Activated T-cell treated with anti-CD3 and anti-CD28 coated beads, Interleukin-2, amount 50 U/mL, for 1 hour (primary cell): ENCODE results near the gene PDCD1.
A peak's percentile ranks its signal among the peaks of the same experiment; 100 is the strongest.

Experiments used
- DNase-seq: peaks from one replicate; pipeline ENCODE4 v3.0.0-alpha.2; 2020

The PDCD1 gene

DNA sequence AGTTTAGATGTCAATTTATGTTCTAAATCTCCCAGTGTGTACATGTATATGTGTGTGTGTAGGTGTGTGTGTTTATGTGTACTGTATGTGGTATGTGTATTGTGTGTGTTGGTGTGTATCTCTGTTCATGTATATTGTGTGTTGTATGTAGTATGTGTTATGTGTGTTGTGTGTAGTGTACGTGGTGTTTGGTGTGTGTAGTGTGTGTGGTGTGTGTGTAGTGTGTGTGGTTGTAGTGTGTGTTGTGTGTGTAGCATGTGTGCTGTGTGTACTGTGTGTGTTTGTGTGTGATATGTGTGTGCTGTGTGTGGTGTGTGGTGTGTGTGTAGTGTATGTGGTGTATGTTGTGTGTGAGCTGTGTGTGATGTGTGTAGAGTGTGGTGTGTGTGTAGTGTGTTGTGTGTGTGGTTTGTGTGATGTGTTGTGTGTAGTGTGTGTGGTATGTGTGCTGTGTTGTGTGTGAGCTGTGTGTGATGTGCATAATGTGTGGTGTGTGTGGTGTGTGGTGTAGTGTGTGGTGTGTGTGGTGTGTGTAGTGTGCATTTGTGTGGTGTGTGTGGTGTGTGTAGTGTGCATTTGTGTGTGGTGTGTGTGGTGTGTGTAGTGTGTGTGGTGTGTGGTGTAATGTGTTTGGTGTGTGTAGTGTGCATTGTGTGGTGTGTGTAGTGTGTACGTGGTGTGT, 5.6 kb upstream of the PDCD1 start:
- no peak for DNase-seq

DNA sequence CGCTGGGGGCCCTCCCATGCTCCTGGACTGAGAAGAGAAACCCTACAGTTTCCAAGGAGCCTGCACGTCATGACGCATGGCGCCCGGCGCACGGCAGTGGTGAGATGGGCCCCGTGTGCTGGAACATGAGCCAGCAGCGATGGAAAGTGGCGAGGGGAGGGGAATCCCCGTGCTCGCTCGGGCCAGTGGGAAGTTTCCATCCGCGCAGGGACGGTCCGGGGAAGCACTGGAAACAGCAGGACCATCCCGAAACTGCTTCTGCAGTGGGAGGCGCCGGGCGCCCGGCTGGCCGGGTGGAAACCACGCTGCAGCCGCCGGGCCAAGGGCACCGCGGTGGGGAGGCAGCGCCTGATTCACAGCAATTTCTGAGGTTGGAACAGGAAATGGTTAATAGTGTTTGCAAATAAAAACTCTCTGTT, 4.9 kb upstream of the PDCD1 start:
- DNase-seq, result peak; percentile 68

DNA sequence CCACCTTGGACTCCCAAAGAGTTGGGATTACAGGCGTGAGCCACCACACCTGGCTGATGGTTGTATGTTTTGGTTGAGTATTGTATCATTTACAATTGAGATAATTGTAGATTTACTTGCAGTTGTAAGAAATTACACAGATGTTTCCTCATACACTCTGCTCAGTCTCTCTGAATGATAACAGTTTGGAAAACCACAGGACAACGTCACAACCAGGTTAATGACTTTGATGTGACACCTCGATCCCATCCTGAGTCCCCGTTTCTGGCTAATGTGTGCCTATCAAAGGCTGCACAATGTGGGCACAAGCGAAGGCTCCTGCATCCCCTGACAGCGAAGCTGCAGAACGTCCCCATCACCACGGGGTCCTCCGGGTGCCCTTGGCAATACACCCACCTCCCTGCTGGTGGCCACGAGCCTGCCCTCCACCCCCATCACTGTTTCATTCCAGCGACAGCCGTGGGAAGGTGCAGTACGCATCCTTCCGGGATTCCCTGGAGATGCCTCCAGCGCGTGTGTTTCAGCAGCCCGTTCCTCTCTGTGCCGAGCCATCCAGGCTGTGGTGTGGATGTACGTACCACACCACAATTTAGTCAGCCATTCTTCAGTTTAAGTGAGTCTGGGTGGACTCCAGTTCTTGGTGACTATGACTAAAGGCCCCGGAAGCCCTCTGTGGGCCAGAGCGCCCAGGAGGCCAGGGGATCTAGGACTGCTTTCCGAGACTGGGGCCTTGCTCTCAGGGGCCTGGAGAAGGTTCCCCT, 4.3 kb upstream of the PDCD1 start:
- no peak for DNase-seq

DNA sequence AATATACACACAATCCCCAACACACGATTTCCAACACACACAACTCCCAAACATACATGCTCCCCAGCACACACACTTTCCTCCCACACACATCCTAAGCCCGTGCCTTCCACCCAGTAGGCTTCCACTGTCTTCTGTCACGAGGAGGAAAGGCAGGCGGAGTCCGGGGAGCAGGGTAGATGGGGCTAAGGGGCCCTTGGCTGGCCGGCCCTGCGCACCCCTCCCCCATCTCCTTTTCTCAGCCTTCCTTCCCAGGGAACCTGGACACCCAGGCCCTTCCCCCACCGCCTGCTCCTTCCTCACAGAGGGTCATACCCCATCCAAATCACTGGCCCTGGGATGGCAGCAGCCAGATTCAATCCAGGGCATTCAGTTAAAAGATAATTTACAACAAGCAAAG, 3.4 kb upstream of the PDCD1 start:
- DNase-seq, result no peak

DNA sequence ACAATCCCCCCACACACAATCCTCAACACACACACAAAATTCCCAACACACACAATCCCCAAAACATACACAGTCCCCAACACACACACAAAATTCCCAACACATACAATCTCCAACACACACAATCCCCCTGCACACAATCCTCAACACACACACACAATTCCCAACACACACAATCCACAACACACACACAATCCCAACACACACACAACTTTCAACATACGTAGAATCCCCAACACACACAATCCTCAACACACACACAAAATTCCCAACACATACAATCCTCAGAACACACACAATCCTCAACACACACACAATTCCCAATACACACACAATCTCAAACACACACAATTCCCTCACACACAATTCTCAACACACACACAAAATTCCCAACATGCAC, 2.6 kb upstream of the PDCD1 start:
- no peak for DNase-seq

DNA sequence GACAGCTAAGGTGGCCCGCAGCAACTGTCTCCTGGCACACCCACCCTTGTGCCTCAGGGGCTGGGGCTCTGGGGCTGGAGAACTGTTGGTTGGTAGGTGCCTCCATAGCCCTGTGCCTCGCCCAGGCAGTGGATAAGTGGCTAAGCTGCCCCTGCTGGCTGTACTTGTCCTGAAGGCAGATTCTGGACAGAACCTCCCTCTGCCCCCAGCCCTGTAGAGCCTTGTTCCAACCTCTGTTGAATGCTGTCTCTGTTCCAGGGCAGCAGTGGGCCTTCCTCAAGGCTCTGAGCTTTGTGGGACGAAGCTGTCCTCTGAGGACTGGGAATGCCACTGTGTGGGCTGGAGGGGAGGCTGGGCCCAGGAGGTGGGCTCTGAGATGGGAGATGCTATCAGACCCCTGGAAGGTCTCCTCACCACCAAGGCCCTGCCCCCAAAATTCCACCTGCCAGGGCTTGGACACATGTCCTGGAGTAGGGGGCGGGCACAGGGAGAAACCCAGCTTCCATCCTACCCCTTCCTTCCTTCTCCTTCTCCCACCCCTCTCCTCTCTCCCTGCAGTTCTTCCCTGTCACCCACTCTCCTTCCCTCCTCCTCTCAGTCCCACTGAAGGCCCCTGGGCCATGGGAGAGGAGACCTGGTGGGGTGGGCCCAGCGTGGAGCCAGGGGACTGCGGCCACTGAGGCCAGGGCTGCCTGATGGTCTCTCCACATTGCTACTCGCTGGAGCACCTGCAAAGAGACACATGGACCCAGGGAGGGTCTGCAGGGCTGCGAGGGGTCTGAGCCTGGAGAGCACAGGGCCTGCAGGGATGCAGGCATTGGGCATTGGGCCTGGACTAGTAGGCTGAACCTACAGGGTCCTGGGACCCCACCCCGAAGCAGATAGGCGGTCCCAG, 1.7 kb upstream of the PDCD1 start:
- no peak for DNase-seq

DNA sequence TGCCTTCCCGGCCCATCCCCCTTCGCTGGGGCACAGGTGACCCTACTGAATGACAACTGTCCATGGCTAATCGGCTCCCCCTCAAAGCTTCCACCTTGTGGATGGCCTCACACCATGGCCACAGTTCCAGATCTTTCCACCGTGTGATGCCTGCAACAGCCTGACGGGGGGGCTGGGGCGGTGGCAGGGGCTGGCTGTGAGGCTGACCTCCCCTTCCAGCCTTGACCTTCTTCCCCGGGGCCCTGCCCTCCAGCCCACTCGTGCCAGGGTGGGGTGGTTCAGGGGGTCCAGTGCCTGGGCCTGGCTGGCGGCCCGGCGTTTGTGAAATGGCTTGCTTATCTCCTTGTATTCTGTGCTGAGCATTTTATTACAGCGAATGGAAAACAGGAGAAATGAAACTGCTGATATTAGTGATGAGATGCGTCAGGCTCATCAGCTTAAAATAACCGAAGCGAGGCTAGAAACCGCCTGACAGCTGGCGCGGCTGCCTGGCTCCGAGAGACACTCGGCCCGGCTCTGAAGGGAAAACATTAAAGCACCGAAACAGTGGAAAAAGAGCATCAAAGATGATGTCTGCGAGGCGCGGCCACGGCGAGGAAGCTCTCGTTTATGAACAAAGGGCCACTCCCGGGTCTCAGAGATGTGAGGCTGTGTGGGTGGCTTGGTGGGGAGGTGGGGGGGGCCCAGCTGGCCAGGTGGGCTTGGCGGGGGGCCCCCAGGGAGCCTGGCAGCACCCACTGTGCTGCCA, 916 bp upstream of the PDCD1 start:
- peak; percentile 74 for DNase-seq

DNA sequence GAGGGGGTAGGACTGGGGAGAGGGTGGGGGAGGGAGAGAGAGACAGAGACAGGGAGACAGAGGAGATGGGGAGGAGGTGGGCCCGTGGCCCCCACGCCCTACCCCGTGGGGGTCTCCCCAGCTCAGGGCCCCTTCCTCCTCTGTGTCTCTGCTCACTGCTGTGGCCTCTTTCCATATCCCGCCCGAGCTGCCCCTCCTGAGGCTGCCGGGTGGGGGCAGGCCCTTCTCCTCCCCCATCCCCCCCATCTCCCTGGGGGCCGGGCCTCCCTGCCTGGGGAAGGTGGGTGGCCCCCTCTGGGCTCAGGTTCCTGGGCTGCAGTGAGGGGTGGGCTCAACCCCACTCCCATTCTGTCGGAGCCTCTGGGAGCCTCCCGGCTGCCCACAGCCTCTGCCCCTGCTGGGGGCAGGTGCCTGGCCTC, 332 bp upstream of the PDCD1 start:
- no peak for DNase-seq

DNA sequence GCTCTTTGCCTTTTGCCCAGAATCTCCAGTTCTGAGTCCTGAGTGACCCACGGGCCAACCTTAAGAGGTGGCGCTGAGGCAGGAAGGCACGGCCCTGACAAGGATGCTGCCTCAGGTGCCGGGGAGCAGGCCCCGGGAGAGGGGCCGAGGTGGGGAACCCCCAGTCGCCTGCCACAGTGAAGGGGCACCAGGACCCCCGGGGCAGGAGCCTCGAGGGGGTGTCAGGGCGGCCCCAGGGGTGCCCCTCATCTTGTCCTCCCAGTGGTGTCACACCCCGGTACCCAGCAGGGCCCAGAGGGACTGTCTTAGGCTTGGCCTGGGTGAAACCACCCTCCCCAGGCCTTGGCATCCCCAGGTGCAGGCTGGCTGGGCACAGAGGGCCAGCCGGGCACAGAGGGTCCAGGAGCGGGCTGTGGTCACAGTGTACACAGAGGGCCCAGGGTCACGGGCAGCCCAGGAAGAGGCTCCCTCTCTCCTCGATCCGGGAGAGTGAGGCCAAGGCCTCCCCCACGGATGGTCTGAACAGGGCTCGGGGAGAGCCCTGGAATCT, 1.0 kb downstream of the PDCD1 start:
- DNase-seq, result no peak

DNA sequence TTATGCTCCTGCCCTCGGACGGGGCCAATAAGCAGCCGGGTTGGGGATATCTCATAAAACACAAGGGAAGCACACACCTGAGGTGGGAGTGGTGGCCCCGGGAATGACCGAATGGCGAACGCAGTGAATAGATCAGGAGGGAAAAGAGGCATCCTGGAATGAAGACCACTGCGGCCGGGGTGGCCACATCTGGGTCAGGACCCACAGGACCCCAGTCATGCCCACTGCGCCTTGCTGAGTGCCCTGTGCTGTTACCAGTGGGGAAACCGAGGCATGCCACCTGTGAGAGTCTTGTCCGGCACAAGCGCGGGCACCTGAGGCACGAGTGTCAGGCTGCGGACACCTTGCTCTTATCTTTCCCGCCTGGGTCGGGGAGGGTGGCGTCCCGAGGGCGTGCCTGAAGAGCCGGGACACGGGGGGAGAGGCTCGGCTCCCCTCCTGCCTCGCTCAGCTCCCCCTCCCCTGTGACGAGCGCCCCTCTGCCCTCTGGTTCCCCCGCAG, 1.6 kb downstream of the PDCD1 start:
- no peak for DNase-seq

DNA sequence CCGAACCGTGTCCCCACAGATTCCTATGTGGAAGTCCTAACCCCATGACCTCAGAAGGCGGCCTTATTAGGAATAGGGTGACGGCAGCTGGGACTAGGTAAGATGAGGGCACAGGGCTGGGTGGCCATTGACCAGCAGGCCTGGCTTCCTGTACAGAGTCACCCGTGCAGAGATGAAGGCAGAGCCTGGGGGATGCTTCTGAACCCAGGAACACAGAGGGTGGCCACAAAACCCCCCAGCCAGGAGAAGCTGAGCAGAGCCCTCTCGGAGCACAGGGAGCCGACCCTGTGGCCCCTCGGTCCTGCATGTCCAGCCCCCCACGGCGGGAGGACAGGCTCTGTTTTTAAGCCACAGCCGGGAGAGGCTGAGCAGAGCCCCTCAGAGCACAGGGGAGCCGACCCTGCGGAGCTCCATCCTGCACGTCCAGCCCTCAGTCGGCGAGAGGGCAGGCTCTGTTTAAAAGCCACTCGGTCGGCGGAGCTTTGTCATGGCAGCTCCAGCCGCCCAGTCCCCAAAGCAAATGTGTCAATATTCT, 2.7 kb downstream of the PDCD1 start:
- no peak for DNase-seq

DNA sequence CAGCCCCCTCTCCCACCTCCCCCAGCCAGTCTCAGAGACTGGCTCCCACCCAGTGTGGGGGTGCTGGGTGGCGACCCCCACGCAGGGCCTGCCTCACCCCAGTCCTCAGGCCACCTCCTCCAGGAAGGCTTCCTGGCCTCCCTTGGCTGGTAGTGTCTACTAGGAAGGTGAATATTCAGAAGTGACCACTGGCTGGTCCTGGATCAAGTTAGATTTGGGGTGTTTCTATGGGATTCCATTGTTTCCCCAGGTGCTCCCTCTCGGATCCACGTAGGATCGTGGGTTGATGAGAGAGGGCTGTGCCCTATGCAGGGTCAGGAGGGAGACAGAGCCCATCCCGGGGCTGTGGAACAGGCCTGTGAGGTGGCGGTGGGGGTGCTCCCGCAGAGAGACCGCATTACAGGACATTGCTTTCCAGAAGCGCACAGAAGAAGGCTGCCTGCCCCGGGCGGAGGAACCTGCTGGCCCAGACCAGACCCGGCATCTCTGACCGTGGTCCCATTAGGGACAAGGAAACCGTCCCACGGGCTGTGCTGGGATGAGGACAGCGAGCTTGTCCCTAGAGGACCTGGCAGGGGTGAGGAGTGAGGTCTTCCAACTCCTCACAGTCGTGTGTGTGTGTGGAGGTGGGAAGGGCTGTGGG, 3.3 kb downstream of the PDCD1 start:
- DNase-seq, result no peak

DNA sequence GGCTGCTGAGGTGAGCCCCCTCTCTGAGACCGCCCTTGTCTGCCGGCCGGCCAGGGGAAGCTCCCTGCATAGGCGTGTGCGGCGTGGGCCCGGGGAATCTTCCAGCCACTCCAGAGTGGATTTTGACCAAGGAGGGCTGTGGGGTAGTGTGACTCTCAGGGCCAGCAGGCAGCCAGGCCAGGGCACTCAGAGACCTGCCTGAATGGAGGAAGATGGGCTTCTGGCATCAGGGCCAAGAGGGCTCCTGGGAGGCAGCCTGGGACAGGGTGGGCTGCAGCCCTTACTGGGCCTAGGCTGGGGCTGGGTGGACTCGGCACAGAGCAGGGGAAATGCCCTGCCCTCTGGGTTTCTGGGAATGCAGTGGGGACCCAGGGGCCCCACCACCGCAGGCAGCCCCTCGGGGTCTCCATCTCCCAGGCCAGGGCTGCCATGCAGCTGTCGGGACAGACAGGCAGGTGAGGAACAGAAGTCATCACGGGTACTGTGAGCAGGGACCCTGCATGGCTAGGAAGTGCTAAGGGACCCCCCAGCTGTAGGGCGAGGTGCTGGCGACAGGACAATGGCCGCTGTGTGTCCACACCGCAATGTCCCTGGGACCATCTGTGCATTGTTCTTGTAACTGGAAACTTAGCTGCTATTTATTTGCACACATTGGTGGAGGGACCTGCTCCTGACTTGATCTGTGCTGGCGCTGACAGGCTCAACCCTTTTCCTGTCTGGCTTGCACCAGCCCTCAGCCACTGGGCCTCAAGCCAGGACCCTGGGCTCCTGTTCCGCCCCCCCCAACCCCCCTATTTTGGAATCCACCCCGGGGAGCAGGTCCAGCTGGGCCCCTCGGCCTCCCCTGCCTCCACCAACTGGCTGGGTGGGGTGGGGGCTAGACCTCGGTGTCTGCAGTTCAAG, 4.1 kb downstream of the PDCD1 start:
- DNase-seq, result no peak

DNA sequence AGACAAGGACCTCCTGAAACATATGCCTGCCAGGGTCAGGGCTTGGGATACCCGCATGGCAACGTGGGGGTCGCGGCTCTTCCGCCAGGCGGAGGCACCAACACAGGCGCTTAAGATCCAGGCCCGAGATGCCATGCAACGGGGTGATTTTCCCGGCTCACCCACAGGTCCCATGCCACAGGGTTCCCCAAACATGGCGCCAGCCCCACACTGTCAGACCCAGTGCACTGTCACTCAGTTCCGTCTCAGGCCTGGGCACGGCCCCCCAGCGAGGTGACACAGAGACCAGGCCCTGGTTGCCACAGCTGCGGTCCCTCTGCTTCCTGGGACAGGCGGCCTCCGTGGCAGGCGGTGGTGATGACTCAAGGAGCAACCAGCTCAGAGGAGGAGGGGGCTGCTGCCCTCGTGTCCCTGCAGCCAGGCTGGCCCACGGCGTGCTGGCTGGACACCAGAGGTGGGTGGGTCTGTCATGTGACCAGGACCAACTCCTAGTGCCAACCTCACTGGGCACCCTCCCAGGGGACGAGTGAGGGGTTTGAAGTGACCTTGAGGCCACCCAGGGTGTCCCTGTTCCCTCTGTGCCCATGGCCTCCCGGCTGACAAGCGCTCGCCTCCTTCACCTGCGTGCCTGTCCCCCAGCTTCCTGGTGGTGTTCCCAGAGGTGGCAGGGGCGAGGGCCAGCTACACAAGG, 4.9 kb downstream of the PDCD1 start:
- DNase-seq, result peak; percentile 37

DNA sequence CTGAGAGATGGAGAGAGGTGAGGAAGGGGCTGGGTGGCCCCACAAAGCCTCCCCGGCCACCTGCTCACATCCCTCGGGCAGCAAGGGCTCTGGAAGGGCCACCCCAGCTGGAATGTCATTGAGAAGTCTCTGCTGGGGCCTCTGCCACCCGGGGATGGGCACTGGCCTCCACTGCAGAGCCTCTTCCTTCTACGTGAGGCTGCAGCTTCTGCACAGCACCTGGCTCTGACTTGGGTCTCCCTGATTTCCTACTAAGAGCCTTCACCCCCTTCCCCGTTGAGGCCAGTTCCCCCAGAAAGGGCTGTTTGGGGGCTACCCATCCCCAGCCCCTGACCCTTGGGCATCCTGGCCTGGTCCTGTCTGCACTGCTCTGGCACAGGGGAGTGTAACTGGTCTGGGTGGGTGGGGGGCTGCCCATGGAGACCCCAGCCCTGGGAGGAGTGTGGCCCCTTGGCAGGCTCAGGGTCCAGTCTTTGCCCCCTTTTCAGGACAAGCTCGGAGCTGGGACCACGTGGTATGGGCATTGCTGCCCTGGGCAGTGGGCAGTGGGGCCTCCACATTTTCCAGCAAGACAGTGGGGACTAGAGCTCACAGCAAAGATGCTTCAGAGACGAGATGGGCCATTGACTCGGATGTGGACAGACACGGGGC, 5.6 kb downstream of the PDCD1 start:
- DNase-seq, result no peak

DNA sequence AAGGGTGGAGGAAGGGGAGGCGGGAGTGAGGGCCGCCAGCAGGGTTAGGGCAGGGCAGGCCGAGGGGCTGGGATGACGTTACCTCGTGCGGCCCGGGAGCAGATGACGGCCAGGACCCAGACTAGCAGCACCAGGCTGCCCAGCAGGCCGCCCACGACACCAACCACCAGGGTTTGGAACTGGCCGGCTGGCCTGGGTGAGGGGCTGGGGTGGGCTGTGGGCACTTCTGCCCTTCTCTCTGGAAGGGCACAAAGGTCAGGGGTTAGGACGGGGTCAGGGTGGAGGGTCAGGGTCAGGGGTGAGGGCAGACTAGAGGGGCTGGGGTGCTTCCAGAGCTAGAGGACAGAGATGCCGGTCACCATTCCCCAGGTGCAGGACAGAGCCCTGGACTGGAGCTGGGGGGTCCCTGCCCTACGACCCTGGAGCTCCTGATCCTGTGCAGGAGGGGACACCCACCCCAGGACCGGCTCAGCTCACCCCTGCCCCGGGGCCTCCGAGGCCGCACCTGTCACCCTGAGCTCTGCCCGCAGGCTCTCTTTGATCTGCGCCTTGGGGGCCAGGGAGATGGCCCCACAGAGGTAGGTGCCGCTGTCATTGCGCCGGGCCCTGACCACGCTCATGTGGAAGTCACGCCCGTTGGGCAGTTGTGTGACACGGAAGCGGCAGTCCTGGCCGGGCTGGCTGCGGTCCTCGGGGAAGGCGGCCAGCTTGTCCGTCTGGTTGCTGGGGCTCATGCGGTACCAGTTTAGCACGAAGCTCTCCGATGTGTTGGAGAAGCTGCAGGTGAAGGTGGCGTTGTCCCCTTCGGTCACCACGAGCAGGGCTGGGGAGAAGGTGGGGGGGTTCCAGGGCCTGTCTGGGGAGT, 6.3 kb downstream of the PDCD1 start:
- DNase-seq, result no peak

DNA sequence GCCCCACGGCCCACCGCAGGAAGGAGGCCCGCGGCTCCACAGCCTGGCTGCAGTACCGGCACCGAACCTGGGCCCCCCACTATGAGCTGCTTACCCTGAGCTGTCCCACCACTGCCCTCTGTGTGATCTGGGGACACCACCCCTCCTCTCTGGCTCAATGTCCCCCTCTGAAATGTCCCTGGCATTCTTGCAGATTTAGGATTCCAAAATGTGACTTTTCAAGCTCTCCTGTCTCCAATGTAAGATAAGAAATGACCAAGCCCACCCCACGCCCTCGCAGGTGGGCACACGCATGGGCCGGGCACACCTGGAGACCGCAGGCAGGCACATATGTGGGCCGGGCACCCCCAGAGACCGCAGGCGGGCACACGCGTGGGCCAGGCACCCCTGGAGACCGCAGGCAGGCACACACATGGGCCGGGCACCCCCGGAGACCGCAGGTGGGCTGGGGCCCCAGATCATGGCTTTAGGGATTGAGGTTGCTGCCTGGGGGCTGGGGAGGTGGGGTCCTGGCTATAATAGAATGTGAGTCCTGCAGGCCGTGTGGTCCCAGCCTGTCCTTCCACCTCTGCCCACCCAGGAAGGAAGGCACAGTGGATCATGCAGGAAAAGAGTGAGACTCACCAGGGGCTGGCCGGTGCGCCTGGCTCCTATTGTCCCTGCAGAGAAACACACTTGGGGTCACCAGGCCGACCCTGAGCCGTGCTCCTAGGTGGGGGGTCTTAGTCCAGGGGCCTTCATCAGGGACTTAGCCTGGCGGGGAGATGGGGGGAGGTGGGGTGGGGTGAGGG, 7.2 kb downstream of the PDCD1 start:
- DNase-seq, result no peak
